SU-DHL-6 (cell line): ENCODE data around the gene RBP3.

Experiments
- H2AFZ ChIP-seq: fragments of 200-600 bp; sonication (generic); 2 replicates; pipeline ENCODE4 v1.6.1; 2014; ENCODE audit warnings: low read depth, mild to moderate bottlenecking, moderate library complexity, mixed read lengths, antibody characterized with exemption, low read length; ENCODE audit not compliant: severe bottlenecking
- H3F3A ChIP-seq: fragments of 200-600 bp; shearing (Covaris generic); 2 replicates; pipeline ENCODE4 v1.6.0; 2016; ENCODE audit warnings: antibody characterized with exemption, mild to moderate bottlenecking; ENCODE audit not compliant: insufficient read depth
- H3K27ac ChIP-seq: fragments of 200-600 bp; sonication (generic); 2 replicates; pipeline ENCODE4 v1.5.1; 2016; ENCODE audit warnings: low read depth, mild to moderate bottlenecking, low read length, moderate library complexity, mixed read lengths
- H3K27me3 ChIP-seq: fragments of 200-600 bp; sonication (generic), shearing (Covaris generic); 2 replicates; pipeline ENCODE4 v1.6.0; 2014; ENCODE audit warnings: mild to moderate bottlenecking, low read length
- H3K36me3 ChIP-seq: fragments of 200-600 bp; sonication (generic); 2 replicates; pipeline ENCODE4 v1.6.1; 2014; ENCODE audit warnings: mild to moderate bottlenecking, low read length, mixed read lengths
- H3K4me2 ChIP-seq: fragments of 300-600, 200-600 bp; shearing (Covaris generic), sonication (generic); 2 replicates; pipeline ENCODE4 v1.6.0; 2014; ENCODE audit warnings: low read length, low read depth, mild to moderate bottlenecking; ENCODE audit not compliant: poor library complexity, severe bottlenecking
- H3K4me3 ChIP-seq: fragments of 200-600 bp; sonication (generic); 2 replicates; pipeline ENCODE4 v1.5.1; 2014; ENCODE audit warnings: antibody characterized with exemption, low read length, mild to moderate bottlenecking, mixed read lengths; ENCODE audit not compliant: insufficient read depth, poor library complexity, severe bottlenecking
- H3K79me2 ChIP-seq: fragments of 200-600 bp; sonication (generic); 2 replicates; pipeline ENCODE4 v1.6.1; 2014; ENCODE audit warnings: mild to moderate bottlenecking, low read length, moderate library complexity; ENCODE audit not compliant: insufficient read depth
- H3K9ac ChIP-seq: fragments of 200-600 bp; sonication (generic); 2 replicates; pipeline ENCODE4 v1.7.0; 2014; ENCODE audit warnings: mild to moderate bottlenecking, low read length
- H3K9me2 ChIP-seq: fragments of 200-600 bp; sonication (generic); replicated peaks from 2 replicates; pipeline ENCODE4 v1.6.1; 2014; ENCODE audit warnings: low read length; ENCODE audit not compliant: insufficient read depth
- H3K9me3 ChIP-seq: fragments of 200-600 bp; sonication (generic); 2 replicates; pipeline ENCODE4 v1.6.1; 2014; ENCODE audit warnings: low read length, mixed read lengths; ENCODE audit not compliant: insufficient read depth
- H4K20me1 ChIP-seq: fragments of 200-600 bp; sonication (generic); 2 replicates; pipeline ENCODE4 v1.6.1; 2014; ENCODE audit warnings: low read depth, mild to moderate bottlenecking, antibody characterized with exemption, low read length, moderate library complexity, mixed read lengths
- CTCF ChIP-seq: fragments of 200-600 bp; sonication (generic); IDR thresholded peaks from one replicate; pipeline ENCODE4 v1.5.1; 2017; ENCODE audit warnings: antibody characterized with exemption, mild to moderate bottlenecking, low read length, moderate library complexity; ENCODE audit not compliant: insufficient read depth, poor library complexity, severe bottlenecking

Gene RBP3

GRCh38 chr10:47406870-47407691 is 58.9 kb downstream of the RBP3 start:
- no peaks in the 10 kb centered on the region for H3F3A ChIP-seq
- no peaks in the 10 kb centered on the region for H3K36me3 ChIP-seq
- no peak overlapping the region for H3K4me3 ChIP-seq
- TF ChIP-seq CTCF: no peak
- H2AFZ ChIP-seq: no peak overlapping the region
- H3K9me3 ChIP-seq: no peaks in the 10 kb centered on the region
- H3K4me2 ChIP-seq: no peak overlapping the region
- no peaks in the 10 kb centered on the region for H3K27me3 ChIP-seq
- no peaks in the 10 kb centered on the region for H4K20me1 ChIP-seq
- no peak overlapping the region for H3K9ac ChIP-seq
- no peaks in the 10 kb centered on the region for H3K9me2 ChIP-seq
- no peak overlapping the region for H3K27ac ChIP-seq
- no peaks in the 10 kb centered on the region for H3K79me2 ChIP-seq
